ENCODE data around the gene ANKRD31.

Gene ANKRD31

GRCh38 chr5:75062925-75063531, 173.7 kb downstream of the ANKRD31 start:
- in situ Hi-C loops (cut with MboI; ENCODE audit: low sequenced_read_pairs) = no loop called here

DNA sequence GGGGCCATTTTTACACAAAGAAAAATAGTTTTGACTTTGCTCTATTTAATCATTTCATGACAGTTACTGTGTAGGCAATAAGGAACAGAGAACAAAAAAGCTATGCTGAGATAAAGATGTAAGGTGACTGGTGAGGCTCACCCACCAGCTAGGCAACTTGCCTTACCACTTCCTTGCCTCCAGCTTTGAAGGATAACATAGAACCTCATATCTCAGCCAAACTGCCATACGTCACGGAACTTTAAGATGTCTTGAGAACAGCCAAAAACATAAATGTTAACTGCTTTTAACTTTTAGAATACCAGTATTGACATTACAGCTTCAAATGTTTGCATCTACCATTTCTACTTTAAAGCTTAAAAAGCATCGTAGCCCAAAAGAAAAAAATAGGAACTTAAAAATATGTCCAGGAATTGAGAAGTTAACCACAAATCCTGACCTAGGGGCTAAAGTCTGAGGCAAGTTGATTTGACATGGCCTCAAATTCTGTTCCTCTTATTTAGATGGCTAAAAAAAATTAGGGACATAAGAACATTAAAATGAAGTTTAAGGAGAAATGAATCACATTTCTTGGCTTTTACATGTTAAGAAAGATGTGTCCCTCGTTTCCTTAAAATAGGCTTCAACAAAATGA, 176.6 kb downstream of the ANKRD31 start:
- in situ Hi-C loops (cut with MboI; ENCODE audit: low sequenced_read_pairs) = no loop called here

- in situ Hi-C loops (cut with MboI; ENCODE audit: low sequenced_read_pairs) = no loop called here
Observed at GRCh38 chr5:75058986-75059535, 177.6 kb downstream of the ANKRD31 start.

DNA sequence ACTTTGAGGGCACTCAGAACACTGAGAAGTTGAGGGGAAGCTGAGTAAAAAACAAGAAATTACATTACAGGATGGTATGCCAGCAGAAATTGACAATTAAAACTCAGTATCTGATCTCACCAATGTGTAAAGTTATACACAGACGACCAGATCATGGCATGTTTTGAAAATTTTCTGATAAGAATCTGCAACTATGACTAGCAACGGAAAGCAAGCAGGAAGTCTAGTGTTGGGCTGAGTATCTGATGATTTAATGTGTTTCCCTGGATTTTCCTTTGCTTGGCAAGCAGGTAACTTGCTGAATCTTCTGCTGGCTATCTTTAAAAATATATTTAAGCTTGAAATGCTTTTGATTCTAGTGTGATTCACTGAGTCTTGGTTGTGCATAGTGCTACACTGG, 179.1 kb downstream of the ANKRD31 start:
- in situ Hi-C loops (cut with MboI; ENCODE audit: low sequenced_read_pairs) = no loop called here

DNA sequence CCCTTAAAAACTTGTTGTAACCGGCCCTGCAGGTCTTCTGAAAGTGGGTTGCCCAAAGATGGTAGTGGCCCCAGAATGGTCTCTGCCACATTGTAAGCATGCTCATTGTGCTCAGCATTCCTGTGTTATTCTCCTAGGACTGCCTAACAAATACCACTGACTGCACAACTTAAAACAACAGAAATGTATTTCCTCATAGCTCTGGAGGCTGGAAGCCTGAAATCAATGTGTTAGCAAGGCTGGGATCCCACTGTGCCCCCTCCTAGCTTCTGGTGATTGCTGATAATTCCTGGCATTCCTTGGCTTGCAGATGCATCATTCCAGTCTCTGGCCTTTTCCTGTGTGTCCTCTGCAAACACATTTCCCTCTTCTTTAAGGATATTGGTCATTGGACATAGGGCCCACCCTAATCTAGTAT, 180.9 kb downstream of the ANKRD31 start:
- in situ Hi-C loops (cut with MboI; ENCODE audit: low sequenced_read_pairs) = no loop called here

- in situ Hi-C loops (cut with MboI; ENCODE audit: low sequenced_read_pairs) = no loop called here
Observed at GRCh38 chr5:75054134-75054930, 182.3 kb downstream of the ANKRD31 start.

- in situ Hi-C loops (cut with MboI; ENCODE audit: low sequenced_read_pairs) = no loop called here
Observed at GRCh38 chr5:75053304-75054133, 183.2 kb downstream of the ANKRD31 start.

DNA sequence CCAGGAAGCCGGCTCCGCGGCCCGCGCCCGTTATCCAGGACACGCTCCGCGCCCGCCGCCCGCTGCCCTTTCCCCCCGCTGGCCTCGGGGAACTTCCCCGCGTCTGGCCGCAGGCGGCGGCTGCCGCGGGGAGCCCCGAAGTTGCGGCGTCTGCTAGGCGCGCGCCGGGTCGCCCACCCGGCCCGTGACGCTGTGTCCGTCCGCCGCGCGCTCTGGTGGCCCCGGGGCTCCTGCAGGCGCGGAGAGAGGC, 183.7 kb downstream of the ANKRD31 start:
- in situ Hi-C loops (cut with MboI; ENCODE audit: low sequenced_read_pairs) = no loop called here

GRCh38 chr5:75052192-75053053, 184.3 kb downstream of the ANKRD31 start, which contains the start of gene GCNT4:
Gene GCNT4, minus strand, starts transcription at chr5:75052558. Its CDS starts 22,521 bp downstream, at chr5:75030037.
- in situ Hi-C loops (cut with MboI; ENCODE audit: low sequenced_read_pairs) = no loop called here

- in situ Hi-C loops (cut with MboI; ENCODE audit: low sequenced_read_pairs) = no loop called here
Observed at GRCh38 chr5:75051217-75051751, 185.4 kb downstream of the ANKRD31 start.

DNA sequence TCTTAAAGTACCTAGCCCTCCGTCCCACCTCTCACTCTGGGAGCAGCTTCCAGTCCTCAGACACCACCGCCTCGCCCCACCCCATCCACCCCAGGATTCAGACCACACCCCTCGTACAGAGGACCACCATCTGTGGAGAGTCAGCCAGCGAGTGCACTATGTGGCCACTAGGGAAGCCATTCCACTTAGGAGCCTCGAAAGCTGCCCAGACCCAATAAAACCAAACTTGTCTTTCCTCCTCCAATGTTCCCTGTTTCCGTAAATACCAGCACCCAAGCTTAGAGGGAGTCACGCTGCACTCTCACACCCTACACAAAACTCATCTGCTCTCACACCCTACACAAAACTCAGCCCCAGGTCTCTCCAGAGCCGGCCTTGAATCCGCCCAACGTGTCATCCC, 186.3 kb downstream of the ANKRD31 start:
- in situ Hi-C loops (cut with MboI; ENCODE audit: low sequenced_read_pairs) = no loop called here

- in situ Hi-C loops (cut with MboI; ENCODE audit: low sequenced_read_pairs) = no loop called here
Observed at GRCh38 chr5:75049456-75050351, 187.0 kb downstream of the ANKRD31 start.

DNA sequence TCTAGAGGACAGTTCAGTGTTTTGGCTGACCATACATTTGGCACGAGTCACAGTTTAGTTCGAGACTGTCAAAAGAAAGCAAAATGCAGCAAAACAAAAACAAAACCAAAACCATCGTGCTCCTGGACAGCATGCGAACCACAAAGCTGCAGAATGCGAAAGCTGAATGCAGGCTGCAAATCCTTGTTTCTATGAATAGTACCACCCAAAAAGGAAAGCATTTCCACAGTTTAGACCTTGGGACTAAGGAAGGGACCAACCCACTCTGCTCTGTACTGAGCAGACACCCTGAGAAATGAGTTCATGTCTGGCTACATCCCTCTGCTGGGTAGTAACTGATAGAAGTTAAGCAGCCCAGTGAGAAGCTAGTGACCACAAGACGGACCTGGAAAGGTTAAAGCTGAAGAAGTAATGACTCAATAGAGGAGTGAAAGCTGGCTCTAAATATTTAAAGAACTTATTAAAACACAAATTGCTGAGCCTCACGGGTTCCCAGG, 188.2 kb downstream of the ANKRD31 start:
- in situ Hi-C loops (cut with MboI; ENCODE audit: low sequenced_read_pairs) = no loop called here

- in situ Hi-C loops (cut with MboI; ENCODE audit: low sequenced_read_pairs) = no loop called here
Observed at GRCh38 chr5:75047356-75047755, 189.3 kb downstream of the ANKRD31 start.

- in situ Hi-C loops (cut with MboI; ENCODE audit: low sequenced_read_pairs) = no loop called here
Observed at GRCh38 chr5:75046366-75047142, 190.1 kb downstream of the ANKRD31 start.

DNA sequence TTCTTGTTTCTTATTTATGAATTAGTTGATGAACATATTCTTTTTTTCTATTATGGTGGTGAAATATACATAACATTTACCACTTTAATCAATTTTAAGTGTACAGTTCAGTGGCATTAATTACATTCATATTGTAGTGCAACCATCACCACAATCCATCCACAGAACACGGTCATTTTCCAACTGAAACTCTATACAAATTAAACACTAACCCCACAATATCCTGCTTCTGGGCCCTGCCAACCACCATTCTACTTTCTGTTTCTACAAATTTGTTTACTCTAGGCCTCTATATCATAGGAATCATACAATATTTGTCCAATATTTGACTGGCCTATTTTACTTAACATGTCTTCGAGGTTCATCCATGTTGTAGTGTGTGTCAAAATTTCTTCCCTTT, 191.6 kb downstream of the ANKRD31 start:
- in situ Hi-C loops (cut with MboI; ENCODE audit: low sequenced_read_pairs) = no loop called here

- in situ Hi-C loops (cut with MboI; ENCODE audit: low sequenced_read_pairs) = no loop called here
Observed at GRCh38 chr5:75044406-75044805, 192.3 kb downstream of the ANKRD31 start.

Measured in HL-60/S4 treated with retinoic acid at 250 ng/mL for 4 days and 3 days (cell line).